Cardiac septum (tissue), 1 donor: ENCODE measurements around the gene IQCN. TPM values are rescaled to one million over a fixed set of nuclear protein-coding genes. Genes with fewer than 3 reads are reported as not detected.

ENCODE experiments used
- DNase-seq: peaks from one replicate; pipeline ENCODE4 v3.0.0-alpha.2; 2020; ENCODE audit warnings: low spot score
- intact Hi-C: fragments of 100-400 bp; cut with DNase I; formaldehyde crosslinking; loops from one replicate; pipeline ENCODE4 v1.14.0; 2022
- long read RNA-seq: library from polyadenylated mRNA; unstranded; transcript quantifications from one replicate; pipeline ENCODE4 v2.0.0, GENCODE V29; 2021
- total RNA-seq: library from RNA; stranded (reverse); fragmentation: NEBNext Ultra II Directional; extraction: Animal tissue kit (Norgen Biotek cat#: 25700); gene quantifications from one replicate; pipeline ENCODE4 v1.2.1, GENCODE V29; 2021
- donor health status: DM: no; HTN: no; CAD: no.

Gene IQCN, protein sequence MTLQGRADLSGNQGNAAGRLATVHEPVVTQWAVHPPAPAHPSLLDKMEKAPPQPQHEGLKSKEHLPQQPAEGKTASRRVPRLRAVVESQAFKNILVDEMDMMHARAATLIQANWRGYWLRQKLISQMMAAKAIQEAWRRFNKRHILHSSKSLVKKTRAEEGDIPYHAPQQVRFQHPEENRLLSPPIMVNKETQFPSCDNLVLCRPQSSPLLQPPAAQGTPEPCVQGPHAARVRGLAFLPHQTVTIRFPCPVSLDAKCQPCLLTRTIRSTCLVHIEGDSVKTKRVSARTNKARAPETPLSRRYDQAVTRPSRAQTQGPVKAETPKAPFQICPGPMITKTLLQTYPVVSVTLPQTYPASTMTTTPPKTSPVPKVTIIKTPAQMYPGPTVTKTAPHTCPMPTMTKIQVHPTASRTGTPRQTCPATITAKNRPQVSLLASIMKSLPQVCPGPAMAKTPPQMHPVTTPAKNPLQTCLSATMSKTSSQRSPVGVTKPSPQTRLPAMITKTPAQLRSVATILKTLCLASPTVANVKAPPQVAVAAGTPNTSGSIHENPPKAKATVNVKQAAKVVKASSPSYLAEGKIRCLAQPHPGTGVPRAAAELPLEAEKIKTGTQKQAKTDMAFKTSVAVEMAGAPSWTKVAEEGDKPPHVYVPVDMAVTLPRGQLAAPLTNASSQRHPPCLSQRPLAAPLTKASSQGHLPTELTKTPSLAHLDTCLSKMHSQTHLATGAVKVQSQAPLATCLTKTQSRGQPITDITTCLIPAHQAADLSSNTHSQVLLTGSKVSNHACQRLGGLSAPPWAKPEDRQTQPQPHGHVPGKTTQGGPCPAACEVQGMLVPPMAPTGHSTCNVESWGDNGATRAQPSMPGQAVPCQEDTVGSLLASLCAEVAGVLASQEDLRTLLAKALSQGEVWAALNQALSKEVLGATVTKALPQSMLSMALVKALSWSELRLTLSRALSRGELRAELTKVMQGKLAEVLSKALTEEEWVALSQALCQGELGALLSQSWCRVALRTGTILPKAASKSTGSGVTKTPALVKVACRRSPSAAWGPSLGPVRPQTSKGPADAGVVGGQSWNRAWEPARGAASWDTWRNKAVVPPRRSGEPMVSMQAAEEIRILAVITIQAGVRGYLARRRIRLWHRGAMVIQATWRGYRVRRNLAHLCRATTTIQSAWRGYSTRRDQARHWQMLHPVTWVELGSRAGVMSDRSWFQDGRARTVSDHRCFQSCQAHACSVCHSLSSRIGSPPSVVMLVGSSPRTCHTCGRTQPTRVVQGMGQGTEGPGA (N-terminal part only)
- 1.1 TPM for total RNA-seq
- long read RNA-seq, full-length matches to known transcripts, result 1 of 1 reads
- long read RNA-seq, partial matches to known transcripts, result 0 of 1 reads
- long read RNA-seq, other reads (novel, unspliced or antisense), result 0 of 1 reads

DNA sequence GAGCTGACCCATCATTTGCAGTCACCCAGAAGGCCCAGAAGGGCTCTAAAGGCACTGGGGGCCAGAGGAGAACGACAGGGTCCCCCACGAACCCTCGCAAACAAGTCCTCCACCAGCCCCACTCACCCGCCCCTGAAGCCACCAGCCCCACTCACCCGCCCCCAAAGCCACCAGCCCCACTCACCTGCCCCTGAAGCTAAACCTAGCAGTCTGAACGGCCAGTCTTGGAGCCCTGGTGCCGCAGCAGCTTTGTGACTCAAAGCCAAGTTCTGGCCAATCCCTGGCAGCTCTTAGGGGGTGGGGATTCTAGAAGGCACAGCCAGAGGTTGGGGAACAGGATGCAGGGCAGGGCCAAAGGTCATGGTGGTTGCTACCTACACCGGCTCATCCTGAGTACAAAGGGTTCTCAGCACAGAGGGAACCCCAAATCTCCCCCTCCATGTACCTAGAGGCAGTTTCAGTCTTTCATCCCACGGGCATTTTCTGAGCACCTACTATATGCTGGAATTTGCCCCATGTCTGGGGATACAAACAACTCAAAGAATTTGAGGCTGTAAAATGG is at the start of gene IQCN:
Gene IQCN (minus strand): TSS at position 234 of the 562 bp plus-strand sequence. CDS start 4,974 bp downstream, outside the sequence.
- no peak for DNase-seq

DNA sequence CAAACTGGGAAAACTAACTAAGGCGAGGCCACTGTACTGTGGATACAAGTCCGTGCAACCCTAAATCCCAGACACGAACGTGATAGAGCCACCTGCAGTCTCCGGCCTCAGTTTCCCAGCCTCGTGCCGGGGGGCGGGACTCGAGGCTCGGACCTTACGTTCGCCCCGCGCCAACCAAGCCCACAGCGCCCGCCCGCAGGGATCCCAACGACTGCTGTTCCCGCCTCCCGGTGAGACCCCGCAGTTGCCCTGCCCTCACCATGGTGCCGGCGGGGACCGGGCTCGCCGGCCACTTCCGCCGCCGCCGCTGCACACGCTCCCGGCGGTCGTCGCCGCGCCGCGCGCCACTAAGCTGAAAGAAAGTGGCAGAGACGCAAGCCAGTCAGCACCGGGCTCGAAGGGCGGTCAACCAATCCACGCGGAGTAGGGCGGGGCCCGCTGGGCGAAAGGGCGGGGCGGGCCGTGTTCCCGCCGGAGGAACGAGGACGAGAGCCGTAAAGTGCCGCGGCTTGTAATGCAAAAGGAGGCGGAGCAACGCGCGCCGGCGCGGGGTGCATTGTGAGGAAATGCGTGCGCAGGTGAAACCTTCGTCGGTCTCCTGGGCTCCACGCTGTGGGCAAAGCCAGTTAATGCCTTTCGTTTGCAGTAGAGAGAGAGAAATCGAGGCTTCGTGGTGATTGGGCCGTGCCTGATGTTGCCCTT is 48.7 kb upstream of the IQCN start, which contains the start of gene LSM4:
Gene LSM4 (minus strand): TSS at position 318 of the 702 bp plus-strand sequence. CDS start 56 bp downstream, at position 262.
- intact Hi-C loops, result loop anchor here (1.0 to 10.0 kb wide), 4 partner anchors 16 to 208 kb away; partner anchors contain the start of gene RAB3A
- peak; percentile 99 for DNase-seq

More for the DNA sequence above, at the start of gene IQCN:
- intact Hi-C loops, result no loop called here

DNA sequence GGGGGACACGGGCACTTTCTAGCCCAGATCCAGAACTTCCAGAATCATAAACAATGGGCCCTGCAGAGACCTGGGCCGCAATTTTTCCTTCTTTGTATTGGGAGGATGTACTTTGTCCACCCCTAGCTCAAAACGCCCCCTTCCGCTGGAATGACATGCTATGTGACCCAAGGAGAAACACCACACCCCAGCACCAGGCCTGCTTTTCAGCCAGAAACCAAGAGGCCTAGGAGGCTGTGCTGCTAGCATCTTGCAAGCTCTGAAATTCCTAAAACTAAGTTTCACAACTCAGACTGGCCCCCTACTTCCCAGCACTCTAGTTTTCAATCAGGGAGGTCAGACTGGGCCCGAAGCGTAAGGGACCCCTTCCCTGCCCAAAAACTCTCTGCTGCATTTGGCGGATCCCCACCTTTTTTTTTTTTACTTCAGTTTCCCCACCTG is 48.1 kb upstream of the IQCN start:
- intact Hi-C loops, result loop anchor here (2.0 to 10.0 kb wide), 3 partner anchors 16 to 208 kb away; partner anchors contain the start of gene RAB3A
- DNase-seq, result no peak

DNA sequence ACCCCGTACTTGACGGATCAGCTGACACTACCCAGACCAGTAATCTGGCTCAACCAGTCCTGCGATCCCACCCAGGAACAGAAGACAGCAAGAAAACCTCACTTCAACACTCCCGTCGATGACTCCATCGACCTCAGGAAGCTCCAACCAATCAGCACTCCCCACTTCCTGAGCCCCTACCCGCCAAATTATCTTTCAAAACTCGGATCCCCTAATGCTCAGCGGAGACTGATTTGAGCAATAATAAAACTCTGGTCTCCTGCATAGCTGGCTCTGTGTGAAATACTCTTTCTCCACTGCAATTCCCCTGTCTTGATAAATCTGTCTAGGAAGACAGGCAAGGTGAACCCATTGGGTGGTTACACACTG is 47.5 kb upstream of the IQCN start:
- no peak for DNase-seq
- intact Hi-C loops, result loop anchor here (2.0 to 10.0 kb wide), 3 partner anchors 15 to 207 kb away; partner anchors contain the start of gene RAB3A

DNA sequence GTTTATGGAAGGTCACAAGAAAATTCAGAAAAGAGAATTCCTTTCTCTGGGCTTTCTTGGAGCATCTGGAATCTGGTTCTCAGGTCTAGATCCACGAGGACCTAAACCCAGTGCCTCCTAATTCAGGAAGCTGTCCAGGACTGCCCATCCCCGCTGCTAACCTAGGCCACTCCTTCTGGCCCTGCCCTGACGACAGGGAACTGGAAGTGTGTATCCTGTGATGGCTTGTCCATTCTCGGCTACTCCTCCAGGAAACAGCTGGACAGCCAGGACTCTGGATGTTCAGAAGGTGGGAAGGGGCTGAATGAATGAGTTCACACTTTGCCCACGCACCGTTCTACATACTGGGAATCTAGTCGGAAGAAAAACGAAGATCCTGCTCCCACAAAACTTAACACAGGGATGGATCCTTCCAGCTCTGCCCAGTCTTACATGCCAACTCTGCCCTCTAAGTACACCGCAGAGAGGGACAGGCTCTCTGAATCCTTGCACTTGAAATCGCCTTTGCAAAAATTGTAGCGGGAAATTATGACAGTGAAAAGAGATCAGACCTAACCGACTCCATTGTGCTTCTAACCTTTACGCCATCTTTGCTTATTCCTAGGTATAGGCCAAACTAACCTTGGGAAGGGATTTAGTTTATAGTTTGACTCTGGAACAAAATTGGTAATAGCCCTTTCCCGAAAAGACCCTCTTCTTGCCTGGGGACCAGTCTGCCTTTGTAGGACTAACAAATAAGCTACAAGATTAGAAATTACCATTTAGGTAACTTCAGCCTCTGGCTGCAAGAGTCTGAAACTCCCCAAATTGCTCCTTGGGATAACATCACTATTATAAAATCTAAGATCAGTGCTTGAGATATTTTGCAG is 46.8 kb upstream of the IQCN start:
- intact Hi-C loops, result loop anchor here (5.0 to 10.0 kb wide), 2 partner anchors 119 to 206 kb away; partner anchors contain the start of gene RAB3A
- DNase-seq, result no peak

DNA sequence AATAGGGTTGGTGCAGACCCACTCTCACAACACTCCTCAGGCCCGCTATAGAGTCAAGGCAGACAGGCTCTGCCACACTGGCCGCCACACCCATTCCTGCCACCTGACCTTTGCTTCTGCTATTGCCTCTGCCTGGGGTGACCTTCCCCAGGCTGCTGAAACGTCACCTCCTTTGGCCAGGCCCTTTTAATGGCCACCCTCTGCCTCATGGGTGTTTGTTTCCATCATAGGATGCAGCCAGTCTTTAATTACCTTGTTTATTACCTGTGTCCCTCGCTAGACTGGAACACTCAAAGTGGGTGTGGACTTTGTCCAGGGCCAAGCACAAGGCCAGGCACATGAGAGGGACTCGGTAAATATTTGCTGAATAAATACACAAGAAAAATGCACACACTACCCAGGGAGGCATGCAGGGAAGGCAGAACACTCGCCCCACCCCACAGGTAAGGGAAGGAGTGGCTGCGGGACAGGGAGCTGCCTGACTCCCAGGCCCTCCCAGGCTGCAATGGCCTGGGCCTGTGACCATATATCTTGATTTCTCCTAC is 45.4 kb upstream of the IQCN start:
- no peak for DNase-seq
- intact Hi-C loops, result loop anchor here (5.0 to 10.0 kb wide), 2 partner anchors 117 to 205 kb away; partner anchors contain the start of gene RAB3A

DNA sequence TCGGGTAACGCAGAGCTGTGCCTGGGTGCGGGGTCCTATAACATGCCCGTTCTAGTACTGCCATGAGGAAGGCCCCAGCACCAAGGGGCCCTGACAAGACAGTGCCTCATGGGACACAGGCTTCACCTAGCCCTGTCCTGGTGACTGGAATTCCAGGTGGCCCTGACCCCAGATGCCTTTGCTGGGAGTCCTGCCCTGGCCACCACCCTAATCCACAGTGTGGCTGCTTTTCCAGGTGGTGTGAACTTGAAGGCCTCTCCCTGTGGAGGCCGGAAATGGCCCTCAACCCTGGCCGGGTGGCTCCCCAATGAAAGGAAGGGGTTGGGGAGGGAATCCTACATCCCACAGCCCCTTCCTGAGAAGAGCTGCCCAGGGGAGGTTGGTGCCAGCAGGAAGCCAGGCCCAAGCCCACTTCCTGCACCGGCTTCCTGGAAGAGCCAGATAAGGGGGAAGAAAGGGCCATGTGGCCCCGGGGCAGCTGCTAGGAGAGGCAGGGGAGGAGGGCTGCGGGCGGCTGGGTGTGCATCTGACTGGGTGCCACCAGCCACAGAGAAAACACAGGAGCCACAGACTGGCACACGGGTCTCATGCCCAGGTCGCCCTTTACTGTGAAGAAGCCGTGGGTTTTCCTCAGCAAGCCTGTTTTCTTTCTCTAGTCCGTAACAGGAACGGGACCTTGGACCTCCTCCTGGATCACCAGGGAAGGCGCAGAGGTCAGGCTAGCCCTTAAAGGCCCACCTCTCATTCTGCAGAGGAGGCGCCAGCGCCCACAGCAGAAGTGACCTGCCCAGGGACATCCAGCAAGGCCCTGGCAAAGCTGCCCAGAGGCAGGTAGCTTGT is 43.9 kb upstream of the IQCN start:
- DNase-seq, result no peak
- intact Hi-C loops, result no loop called here

DNA sequence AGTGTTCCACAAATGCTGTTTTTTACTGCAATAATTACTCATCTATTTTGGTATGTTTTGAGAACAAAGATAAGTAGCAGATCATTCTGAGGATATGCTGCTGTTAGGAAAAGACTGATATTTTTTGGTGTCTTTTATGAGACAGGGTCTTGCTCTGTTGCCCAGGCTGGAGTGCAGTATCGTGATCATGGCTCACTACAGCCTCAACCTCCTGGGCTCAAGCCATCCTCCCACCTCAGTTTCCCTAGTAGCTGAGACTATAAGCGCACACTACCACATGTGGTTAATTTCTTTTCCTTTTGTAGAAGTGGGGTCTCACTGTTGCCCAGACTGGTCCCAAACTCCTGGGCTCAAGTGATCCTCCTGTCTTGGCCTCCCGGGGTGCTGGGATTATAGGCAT is 39.1 kb upstream of the IQCN start:
- no peak for DNase-seq
- intact Hi-C loops, result no loop called here

DNA sequence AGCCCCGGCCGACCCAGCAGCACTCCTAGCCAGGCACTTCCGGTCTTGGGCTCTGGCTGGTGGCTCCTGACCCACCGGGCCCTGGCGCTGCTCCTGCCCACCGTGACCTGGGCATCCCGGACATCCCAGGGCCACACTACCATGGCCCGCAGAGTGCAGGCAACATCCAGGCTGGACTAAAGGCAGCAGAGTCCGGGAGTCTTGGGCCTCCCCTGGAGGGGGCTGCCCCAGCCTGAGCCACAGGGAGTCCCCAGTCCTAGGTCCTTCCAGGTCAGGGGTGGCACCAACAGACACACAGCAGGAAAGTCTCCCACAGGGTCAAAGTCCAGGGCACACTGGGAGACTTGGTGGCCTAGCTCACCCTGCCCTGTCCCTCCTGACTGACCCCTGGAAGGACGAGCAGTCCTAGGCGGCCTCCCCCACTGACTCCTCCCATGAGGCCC is 37.9 kb upstream of the IQCN start:
- intact Hi-C loops, result no loop called here
- no peak for DNase-seq

DNA sequence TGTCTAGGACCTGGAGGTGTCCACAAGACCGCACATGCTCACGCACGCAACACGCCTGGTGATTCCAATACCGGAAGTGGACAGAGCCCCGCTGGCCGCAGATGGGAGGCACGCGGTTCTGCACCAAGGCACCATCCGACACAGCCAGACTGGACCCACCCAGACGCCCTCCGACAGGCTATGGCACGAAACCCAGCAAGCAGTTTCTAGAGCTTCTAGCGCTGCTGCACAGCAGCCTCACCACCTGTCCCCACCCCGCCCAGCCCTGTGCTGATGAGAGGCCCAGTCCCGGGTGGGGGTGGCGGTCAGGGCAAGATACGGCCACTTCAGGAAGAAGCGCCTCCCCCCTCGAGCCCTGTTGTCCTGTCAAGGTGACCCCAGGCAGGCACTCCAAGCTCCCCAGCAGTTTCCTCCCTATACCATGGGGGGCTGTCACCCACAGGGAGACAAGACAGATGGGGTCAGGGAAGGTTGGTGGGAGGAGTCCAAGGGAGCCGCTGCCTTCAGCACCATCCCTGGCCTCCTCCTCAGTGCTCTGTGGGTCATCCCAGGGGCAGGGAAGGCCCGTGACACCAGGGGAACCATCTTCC is 37.3 kb upstream of the IQCN start:
- no peak for DNase-seq
- intact Hi-C loops, result no loop called here

DNA sequence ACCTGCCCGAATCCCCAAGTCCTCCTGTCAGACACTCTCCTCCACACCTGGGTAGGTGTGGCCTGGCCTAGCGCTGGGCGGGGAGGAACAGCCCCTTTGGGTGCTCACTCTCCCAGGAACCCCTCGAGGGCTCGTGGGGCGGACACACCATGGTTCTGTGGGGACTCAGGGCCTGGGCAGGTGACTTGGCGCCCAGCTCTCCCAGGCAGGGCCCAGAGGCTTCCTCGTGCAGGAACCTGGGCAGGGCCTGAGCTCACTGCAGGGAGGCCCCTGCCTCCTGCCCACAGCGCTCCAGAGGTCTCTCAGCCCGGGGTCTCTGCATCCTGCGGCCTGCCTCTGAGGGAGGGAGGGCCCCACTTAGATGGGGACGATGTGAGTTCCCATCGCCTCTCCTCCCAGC is 36.7 kb upstream of the IQCN start:
- intact Hi-C loops, result no loop called here
- no peak for DNase-seq

DNA sequence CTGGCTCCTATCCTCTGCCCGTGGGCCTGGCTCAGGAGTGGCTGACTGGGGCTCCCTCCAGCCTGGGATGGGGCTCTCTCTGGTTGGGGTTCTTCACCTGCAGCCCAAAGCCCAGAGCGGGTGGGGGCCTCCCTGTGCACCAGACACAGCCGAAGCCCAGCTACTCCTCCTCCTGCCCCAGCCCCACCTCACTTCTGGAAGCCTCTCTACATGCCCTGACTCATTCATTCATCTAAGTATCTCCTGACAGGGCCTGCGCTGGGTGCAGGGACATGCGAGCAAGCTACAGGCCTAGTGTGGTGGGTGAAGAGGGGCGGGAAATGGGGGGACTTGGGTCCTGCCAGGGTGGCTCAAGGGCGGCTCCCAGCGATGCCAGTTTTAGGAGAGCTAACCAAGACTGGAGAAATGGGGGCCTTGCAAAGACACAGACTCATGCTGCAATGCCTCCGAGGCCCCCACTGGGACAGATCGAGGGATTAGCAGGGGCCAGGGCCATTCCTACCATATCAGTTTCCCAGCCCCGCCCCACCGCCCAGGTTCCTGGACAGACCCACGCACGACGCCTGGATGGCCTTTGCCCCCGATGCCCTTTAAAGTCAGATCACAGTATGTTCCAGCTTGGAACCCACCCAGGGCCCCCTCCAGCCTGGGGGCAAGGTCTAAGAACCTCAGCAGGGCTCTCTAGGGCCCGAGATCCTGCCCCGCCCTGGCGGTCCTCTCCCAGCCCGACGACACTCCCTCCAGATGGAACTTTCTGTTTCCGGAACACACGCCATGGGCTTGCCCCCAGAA is 36.1 kb upstream of the IQCN start:
- intact Hi-C loops, result no loop called here
- DNase-seq, result no peak

DNA sequence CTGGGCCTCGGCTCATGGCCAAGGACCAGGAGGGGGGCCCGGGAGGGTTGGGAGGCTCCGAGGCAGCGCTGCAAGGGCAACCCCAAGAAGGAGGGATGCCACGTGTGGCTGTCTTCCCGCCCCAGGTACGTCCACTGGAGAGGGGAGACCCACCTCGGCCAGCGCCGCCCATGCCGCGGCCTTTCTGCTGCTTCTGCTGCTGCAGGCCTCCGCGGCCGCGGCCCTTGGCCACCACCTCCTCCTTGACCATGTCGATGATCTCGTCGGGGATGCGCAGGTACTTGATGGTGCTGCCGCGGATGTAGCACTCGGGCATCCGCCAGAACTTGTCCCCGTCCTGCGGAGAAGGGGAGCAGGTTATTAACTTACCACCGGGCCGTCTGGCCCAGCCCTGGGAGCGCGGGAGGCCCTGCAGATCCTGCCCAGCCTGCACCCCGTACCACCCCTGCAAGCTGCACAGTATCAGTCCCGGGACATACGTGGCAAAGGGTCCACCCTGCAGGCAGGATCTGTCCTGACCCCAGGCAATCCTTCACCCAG is 35.3 kb upstream of the IQCN start:
- intact Hi-C loops, result no loop called here
- no peak for DNase-seq

DNA sequence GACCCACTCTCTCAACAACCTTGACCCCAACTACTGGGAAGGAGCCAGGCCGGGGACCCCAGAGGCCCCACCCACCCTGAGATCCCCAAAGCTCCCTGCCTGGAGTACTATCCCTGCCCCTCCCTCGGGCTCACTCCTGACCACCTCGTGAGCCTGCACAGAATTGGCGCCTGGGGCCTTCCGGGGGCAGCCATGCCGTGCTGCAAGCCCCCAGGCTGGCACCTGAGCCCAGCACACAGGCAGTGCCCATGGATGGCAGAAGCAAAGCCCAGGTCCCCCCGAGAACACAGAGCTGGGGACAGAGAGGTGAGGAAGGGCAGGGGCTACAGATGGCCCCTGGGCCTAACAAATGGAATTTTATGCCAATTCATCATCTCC is 34.7 kb upstream of the IQCN start:
- intact Hi-C loops, result no loop called here
- no peak for DNase-seq
